ENCODE measurements around the gene CENPX. TPM values are rescaled to one million over a fixed set of nuclear protein-coding genes. Genes with fewer than 3 reads are reported as not detected.

Gene CENPX
- total and polyA plus RNA-seq, 2 of the 13 experiments (the other 11 are each of a cell fraction or from before 2014, with no cell fraction given) = 92.7 to 170 TPM

GRCh38 chr17:81996757-81997441, 25.8 kb downstream of the CENPX start (continued):
- TF ChIP-seq KLF16 (CRISPR knock-in tag; IDR thresholded peaks at IDR 0.05) (0 out of 4 replicates have a peak, but pooled peaks of 1 of the 2 experiments have one; percentile 51), BCL3 (CRISPR knock-in tag; IDR thresholded peaks at IDR 0.05) (peak; percentile 54; the same call in 1 of the 2 replicates), AHR (CRISPR knock-in tag; IDR thresholded peaks at IDR 0.05) (no peak), ZHX2 (IDR thresholded peaks at IDR 0.05; ENCODE audit: low read depth) (peak; percentile 61; the same call in 1 of the 2 replicates), ZHX2 (CRISPR knock-in tag; IDR thresholded peaks at IDR 0.05; ENCODE audit: borderline replicate concordance) (no peak), ZNF12 (CRISPR knock-in tag; IDR thresholded peaks at IDR 0.05) (no peak), SP140L (CRISPR knock-in tag; IDR thresholded peaks at IDR 0.05; ENCODE audit: borderline replicate concordance) (no peak), BRCA1 (CRISPR knock-in tag; IDR thresholded peaks at IDR 0.05) (no peak), PHF5A (CRISPR knock-in tag; IDR thresholded peaks at IDR 0.05; ENCODE audit: low read depth, unreplicated experiment) (no peak), ZFX (CRISPR knock-in tag; IDR thresholded peaks at IDR 0.05; ENCODE audit: low read depth) (peak; percentile 70), SPEN (CRISPR knock-in tag; IDR thresholded peaks at IDR 0.05; ENCODE audit: low read depth) (no peak), ZNF644 (CRISPR knock-in tag; IDR thresholded peaks at IDR 0.05; ENCODE audit: low read depth) (no peak), PHF20 (CRISPR knock-in tag; IDR thresholded peaks at IDR 0.05) (no peak; the same call in 1 of the 2 replicates), ZNF256 (CRISPR knock-in tag; conservative IDR thresholded peaks at IDR 0.05) (no peak), ZNF567 (CRISPR knock-in tag; IDR thresholded peaks at IDR 0.05; ENCODE audit: borderline replicate concordance) (0 out of 2 replicates have a peak, but pooled peaks have one; percentile 49), ELF3 (CRISPR knock-in tag; IDR thresholded peaks at IDR 0.05) (peak; percentile 33; the same call in 1 of the 2 replicates), ZNF687 (CRISPR knock-in tag; IDR thresholded peaks at IDR 0.05) (peak; percentile 97), ZFY (CRISPR knock-in tag; IDR thresholded peaks at IDR 0.05) (no peak), ZNF563 (CRISPR knock-in tag; IDR thresholded peaks at IDR 0.05) (no peak), ZNF792 (CRISPR knock-in tag; IDR thresholded peaks at IDR 0.05) (0 out of 2 replicates have a peak, but pooled peaks have one; percentile 28)

Measured in HepG2 (cell line).